Measurements from ENCODE around the gene EIF3A.
"Not testable (repeated sequence)": the region's sequence is repeated elsewhere in the genome, so short reads cannot be mapped to it uniquely, and the experiment has no call there.

GRCh38 chr10:119107771-119108170 is 27.2 kb upstream of the EIF3A start:
- not testable (repeated sequence) for TF ChIP-seq CTCF (IDR thresholded peaks at IDR 0.05; ENCODE audit: poor library complexity, severe bottlenecking); EZH2 (IDR thresholded peaks at IDR 0.05; ENCODE audit: borderline replicate concordance, insufficient read depth, low read length, poor library complexity, severe bottlenecking); POLR2AphosphoS5 (IDR thresholded peaks at IDR 0.05); MXI1 (conservative IDR thresholded peaks at IDR 0.05; ENCODE audit: poor library complexity, severe bottlenecking)
